Progenitor cell of endocrine pancreas (in vitro differentiated cells): ENCODE measurements around the gene LAMA3. TPM values are rescaled to one million over a fixed set of nuclear protein-coding genes. Genes with fewer than 3 reads are reported as not detected.

ENCODE experiments used
- DNase-seq: peaks from one replicate; pipeline ENCODE4 v3.0.0; 2021; ENCODE audit warnings: low spot score; ENCODE audit not compliant: unreplicated experiment
- H3K27ac Mint-ChIP-seq: 2 replicates; pipeline ENCODE4 v1.8.0; 2021; ENCODE audit warnings: mild to moderate bottlenecking, moderate library complexity, mixed read lengths
- H3K27me3 Mint-ChIP-seq: 2 replicates; pipeline ENCODE4 v1.8.0; 2021; ENCODE audit warnings: mixed read lengths
- H3K36me3 Mint-ChIP-seq: 2 replicates; pipeline ENCODE4 v1.8.0; 2022; ENCODE audit warnings: mixed read lengths; ENCODE audit not compliant: insufficient read depth
- H3K4me1 Mint-ChIP-seq: 2 replicates; pipeline ENCODE4 v1.8.0; 2021; ENCODE audit warnings: low read depth, mixed read lengths
- H3K4me3 Mint-ChIP-seq: 2 replicates; pipeline ENCODE4 v1.8.0; 2021; ENCODE audit warnings: low read depth, mild to moderate bottlenecking, moderate library complexity, mixed read lengths
- H3K9me3 Mint-ChIP-seq: 2 replicates; pipeline ENCODE4 v1.8.0; 2021; ENCODE audit warnings: low read depth, mixed read lengths
- total RNA-seq: library from RNA; stranded (reverse); gene quantifications from 2 replicates; pipeline ENCODE4 v1.2.1, GENCODE V29; 2021
- TF ChIP-seq, protein P1 (sequence below): fragments of 200-600 bp; sonication (generic); IDR thresholded peaks from one replicate; pipeline ENCODE4 v1.5.0; 2021; ENCODE audit warnings: antibody characterized with exemption, mild to moderate bottlenecking; ENCODE audit not compliant: unreplicated experiment

The LAMA3 gene
- total RNA-seq, 1 donor from 2014 or later: 0.84 TPM

DNA sequence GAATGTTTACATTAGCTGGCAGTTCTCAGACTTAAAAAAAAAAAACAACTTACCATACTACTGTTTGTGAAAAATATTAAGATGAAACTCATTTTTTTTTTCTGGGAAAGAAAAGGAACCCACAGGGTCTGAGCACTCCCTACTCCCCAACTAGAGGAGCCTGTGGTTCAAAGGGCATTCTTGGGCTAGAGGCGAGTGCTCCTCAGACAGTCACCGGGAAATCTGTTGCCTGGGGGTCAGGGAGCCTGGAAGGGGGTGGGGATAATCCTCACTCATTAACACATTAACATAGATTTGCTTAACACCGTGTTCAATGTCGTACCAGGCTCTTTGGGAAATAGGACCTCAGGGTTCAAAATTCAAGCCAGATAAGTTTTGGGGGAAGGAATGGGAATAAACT lies 57.6 kb downstream of the LAMA3 start:
- H3K27me3 Mint-ChIP-seq: no peaks in the 10 kb centered on the region

DNA sequence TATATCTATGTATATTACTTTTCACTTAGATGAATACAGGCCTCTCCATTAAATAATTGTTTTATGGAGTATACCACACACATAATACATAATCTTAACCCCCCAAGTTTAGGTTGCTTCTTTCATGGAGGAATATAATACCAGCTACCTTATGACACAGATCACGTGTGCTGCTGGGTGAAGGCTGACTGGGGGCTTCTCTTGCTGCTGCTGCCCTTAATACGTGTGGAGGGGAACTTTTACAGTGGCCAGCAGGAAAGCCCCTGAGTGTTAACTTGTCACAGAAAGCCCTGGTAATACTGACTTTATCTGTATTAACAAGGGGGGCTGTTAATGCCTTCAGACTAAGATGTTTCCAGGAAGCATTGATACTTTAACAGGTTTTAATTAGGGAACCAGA lies 63.1 kb downstream of the LAMA3 start:
- TF ChIP-seq, protein P1, sequence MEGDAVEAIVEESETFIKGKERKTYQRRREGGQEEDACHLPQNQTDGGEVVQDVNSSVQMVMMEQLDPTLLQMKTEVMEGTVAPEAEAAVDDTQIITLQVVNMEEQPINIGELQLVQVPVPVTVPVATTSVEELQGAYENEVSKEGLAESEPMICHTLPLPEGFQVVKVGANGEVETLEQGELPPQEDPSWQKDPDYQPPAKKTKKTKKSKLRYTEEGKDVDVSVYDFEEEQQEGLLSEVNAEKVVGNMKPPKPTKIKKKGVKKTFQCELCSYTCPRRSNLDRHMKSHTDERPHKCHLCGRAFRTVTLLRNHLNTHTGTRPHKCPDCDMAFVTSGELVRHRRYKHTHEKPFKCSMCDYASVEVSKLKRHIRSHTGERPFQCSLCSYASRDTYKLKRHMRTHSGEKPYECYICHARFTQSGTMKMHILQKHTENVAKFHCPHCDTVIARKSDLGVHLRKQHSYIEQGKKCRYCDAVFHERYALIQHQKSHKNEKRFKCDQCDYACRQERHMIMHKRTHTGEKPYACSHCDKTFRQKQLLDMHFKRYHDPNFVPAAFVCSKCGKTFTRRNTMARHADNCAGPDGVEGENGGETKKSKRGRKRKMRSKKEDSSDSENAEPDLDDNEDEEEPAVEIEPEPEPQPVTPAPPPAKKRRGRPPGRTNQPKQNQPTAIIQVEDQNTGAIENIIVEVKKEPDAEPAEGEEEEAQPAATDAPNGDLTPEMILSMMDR: no peak
- no peak for DNase-seq
- H3K4me3 Mint-ChIP-seq: no peak overlapping the region
- H3K36me3 Mint-ChIP-seq: no peaks in the 10 kb centered on the region
- H3K27ac Mint-ChIP-seq: no peak overlapping the region
- H3K9me3 Mint-ChIP-seq: peaks cover 3% of the 10 kb centered on the region
- H3K27me3 Mint-ChIP-seq: no peaks in the 10 kb centered on the region
- no peaks in the 10 kb centered on the region for H3K4me1 Mint-ChIP-seq

More for the DNA sequence above, 57.6 kb downstream of the LAMA3 start:
- H3K9me3 Mint-ChIP-seq: no peaks in the 10 kb centered on the region
- TF ChIP-seq, protein P1: no peak
- no peaks in the 10 kb centered on the region for H3K4me1 Mint-ChIP-seq
- no peak for DNase-seq
- H3K4me3 Mint-ChIP-seq: no peak overlapping the region
- no peak overlapping the region for H3K27ac Mint-ChIP-seq
- no peaks in the 10 kb centered on the region for H3K36me3 Mint-ChIP-seq

DNA sequence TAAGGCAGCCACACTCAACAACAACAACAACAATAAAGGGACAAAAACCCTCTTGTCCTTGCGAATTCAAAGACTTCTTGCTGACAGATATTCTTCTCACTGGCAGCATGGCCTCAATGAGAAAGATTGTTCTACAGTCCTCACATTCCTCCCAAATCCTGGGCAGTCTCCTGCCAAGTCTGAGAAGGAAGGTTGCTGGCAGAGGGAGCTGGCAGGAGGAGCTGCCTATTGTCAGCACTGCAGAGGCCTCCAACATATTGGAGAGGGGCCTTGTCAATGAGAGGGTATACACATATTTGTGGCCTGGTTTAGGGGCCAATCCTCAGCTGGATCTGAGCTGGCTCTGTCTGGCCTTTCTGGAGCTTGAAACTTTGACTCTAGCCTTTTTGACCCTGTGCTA lies 63.5 kb downstream of the LAMA3 start:
- TF ChIP-seq, protein P1: no peak
- H3K27me3 Mint-ChIP-seq: no peaks in the 10 kb centered on the region
- H3K9me3 Mint-ChIP-seq: peaks cover 3% of the 10 kb centered on the region
- no peak overlapping the region for H3K27ac Mint-ChIP-seq
- no peak for DNase-seq
- H3K4me3 Mint-ChIP-seq: no peak overlapping the region
- no peaks in the 10 kb centered on the region for H3K36me3 Mint-ChIP-seq
- no peaks in the 10 kb centered on the region for H3K4me1 Mint-ChIP-seq

DNA sequence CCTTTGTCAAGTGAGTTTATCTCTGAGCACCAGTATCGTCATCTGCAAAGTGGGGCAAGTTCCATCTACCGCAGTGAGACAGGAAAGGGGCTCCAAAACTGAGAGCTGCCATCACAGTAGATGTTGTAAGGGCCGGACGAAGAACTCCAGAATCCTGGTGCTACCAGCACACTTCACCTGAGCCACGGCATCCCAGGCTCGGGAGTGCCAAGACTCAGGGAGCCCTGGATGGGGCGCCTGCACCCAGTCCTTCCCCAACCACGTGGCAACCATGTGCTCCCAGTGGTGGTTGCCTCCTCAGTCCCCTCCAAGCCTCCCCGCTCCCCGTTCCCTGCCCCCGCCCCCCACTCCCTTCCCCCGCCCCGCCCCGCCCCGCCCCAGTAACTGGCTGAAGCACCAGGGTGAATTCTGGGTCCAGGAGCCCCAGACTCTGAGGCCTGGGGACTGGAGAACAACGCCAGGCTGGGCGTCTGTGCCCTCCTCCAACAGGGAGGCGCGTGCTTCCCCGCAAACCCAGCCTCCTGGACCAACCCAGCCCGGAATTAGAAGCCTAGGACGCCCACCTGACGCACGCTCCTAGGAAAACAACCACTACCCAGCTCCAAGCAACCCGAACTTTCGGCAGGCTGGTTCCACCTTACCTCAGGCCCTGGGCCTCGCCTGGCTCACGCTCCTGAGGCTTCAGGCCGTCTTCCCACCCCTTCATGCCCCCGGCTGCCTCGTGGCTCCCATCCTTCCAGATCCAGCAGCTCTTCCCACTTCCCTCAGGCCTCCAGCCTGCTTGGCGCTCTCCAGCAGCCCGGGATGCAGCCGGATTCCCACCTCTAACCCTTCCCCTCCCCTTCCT lies 67.6 kb downstream of the LAMA3 start:
- Mint-ChIP-seq H3K4me3 (no peak overlapping the region), H3K36me3 (no peaks in the 10 kb centered on the region), H3K27me3 (no peaks in the 10 kb centered on the region), H3K4me1 (no peaks in the 10 kb centered on the region), H3K9me3 (peaks cover 3% of the 10 kb centered on the region), H3K27ac (no peak overlapping the region)
- TF ChIP-seq, protein P1: no peak
- no peak for DNase-seq

DNA sequence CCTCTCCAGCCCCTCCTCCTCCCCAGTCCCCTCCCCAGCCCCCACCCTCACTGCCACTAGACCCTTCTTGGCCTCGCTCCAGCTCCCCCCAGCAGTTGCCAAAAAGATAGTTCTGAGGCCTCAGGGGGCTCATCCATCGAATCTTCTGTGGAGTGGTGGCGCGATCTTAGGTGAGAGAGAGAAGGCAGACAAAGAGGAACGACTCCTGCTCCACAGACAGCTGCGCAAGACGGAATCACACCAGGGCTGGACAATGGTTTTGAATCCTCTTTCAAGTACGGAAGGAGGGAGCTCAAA lies 68.1 kb downstream of the LAMA3 start:
- H3K36me3 Mint-ChIP-seq: no peaks in the 10 kb centered on the region
- peaks cover 3% of the 10 kb centered on the region for H3K9me3 Mint-ChIP-seq
- TF ChIP-seq, protein P1: no peak
- no peak overlapping the region for H3K4me3 Mint-ChIP-seq
- DNase-seq: no peak
- H3K27me3 Mint-ChIP-seq: no peaks in the 10 kb centered on the region
- H3K4me1 Mint-ChIP-seq: no peaks in the 10 kb centered on the region
- no peak overlapping the region for H3K27ac Mint-ChIP-seq
